GM12878 (cell line): ENCODE measurements around the gene PCDHB1. TPM values are rescaled to one million over a fixed set of nuclear protein-coding genes. Genes with fewer than 3 reads are reported as not detected.

Source experiments
- ATAC-seq: fragments of 200-7000 bp; cut with Tn5 transposase; 3 replicates; pipeline ENCODE4 v1.9.1; 2020; ENCODE audit warnings: mild to moderate bottlenecking, moderate library complexity
- BruUV-seq: library from RNA; stranded (reverse); fragments of 400-500 nt; replicated peaks from 2 replicates; lab custom pipeline; 2021; lab: Mats Ljungman, UMichigan
- CTCF ChIA-PET: fragments of 300-600 bp; sonication (Branson Sonifier 250); formaldehyde crosslinking; extraction: SDS; loops from one replicate; lab custom pipeline; 2021; ENCODE audit warnings: inconsistent platforms; lab: Yijun Ruan, JAX
- POLR2A ChIA-PET: fragments of 350-600 bp; formaldehyde crosslinking; extraction: SDS; loops from one replicate; lab custom pipeline; 2021; ENCODE audit warnings: inconsistent platforms; lab: Charles Lee
- RAD21 ChIA-PET: fragments of 300-600 bp; sonication (Branson Sonifier 250); formaldehyde crosslinking; loops from one replicate; lab custom pipeline; 2023; ENCODE audit warnings: antibody characterized with exemption; ENCODE audit not compliant: unreplicated experiment; lab: Charles Lee
- SMC1A ChIA-PET: fragments of 300-600 bp; sonication (Branson Sonifier 250); formaldehyde crosslinking; loops from one replicate; lab custom pipeline; 2023; ENCODE audit not compliant: unreplicated experiment, uncharacterized antibody; lab: Charles Lee
- DNase-seq: peaks from one replicate; pipeline ENCODE4 v3.0.0-alpha.2; 2011; ENCODE audit warnings: low read depth, low spot score
- FAIRE-seq: peaks from 3 replicates; lab custom pipeline; 2011; peaks lifted over from hg19 to GRCh38; lab: Jason Lieb, UNC
- H2AFZ ChIP-seq: 2 replicates; pipeline ENCODE4 v1.6.0; 2011; ENCODE audit warnings: low read depth, low read length, control low read depth; ENCODE audit not compliant: control insufficient read depth
- H3K27ac ChIP-seq: 2 replicates; pipeline ENCODE4 v1.5.1; 2011; ENCODE audit warnings: control low read depth; ENCODE audit not compliant: control insufficient read depth, insufficient read depth
- H3K27me3 ChIP-seq, 2 experiments: replicated peaks in 1 of 2; 2 replicates each; pipeline versions ENCODE4 v1.6.0 to v1.6.1; 2011; ENCODE audit warnings: low read length in 1 of 2; ENCODE audit not compliant: control insufficient read depth in 2 of 2, insufficient read depth in 2 of 2
- H3K36me3 ChIP-seq, 2 experiments: 2 replicates each; pipeline ENCODE4 v1.5.1; 2011; ENCODE audit warnings: low read length in 1 of 2; ENCODE audit not compliant: control insufficient read depth in 2 of 2, insufficient read depth in 2 of 2
- H3K4me1 ChIP-seq: 2 replicates; pipeline ENCODE4 v1.6.1; 2011; ENCODE audit warnings: mild to moderate bottlenecking, low read length, moderate library complexity, mixed read lengths; ENCODE audit not compliant: control insufficient read depth, insufficient read depth
- H3K4me2 ChIP-seq: 2 replicates; pipeline ENCODE4 v1.6.0; 2011; ENCODE audit warnings: control low read depth; ENCODE audit not compliant: control insufficient read depth, insufficient read depth
- H3K4me3 ChIP-seq: fragments of 200-600 bp; sonication (generic); 2 replicates; pipeline ENCODE4 v1.5.1; 2016
- H3K79me2 ChIP-seq: 2 replicates; pipeline ENCODE4 v1.6.0; 2011; ENCODE audit warnings: low read length; ENCODE audit not compliant: control insufficient read depth, insufficient read depth
- H3K9ac ChIP-seq: 2 replicates; pipeline ENCODE4 v1.8.0; 2011; ENCODE audit warnings: low read length, control low read depth, mixed read lengths; ENCODE audit not compliant: control insufficient read depth, insufficient read depth
- H3K9me3 ChIP-seq: replicated peaks from 3 replicates; pipeline ENCODE4 v1.5.1; 2011; ENCODE audit warnings: mild to moderate bottlenecking, low read length; ENCODE audit not compliant: control insufficient read depth, insufficient read depth
- H4K20me1 ChIP-seq: 2 replicates; pipeline ENCODE4 v1.6.0; 2011; ENCODE audit not compliant: control insufficient read depth, insufficient read depth
- ASH2L ChIP-seq: fragments of 300-600, 200-600 bp; sonication (generic); IDR thresholded peaks from 2 replicates; pipeline ENCODE4 v1.6.1; 2017; ENCODE audit warnings: low read depth, mild to moderate bottlenecking, borderline replicate concordance
- CEBPB ChIP-seq, 2 experiments: fragments of 150-350 bp in 1 of 2; IDR thresholded peaks; 2 replicates each; pipeline ENCODE4 v1.6.1; 2012 to 2014; ENCODE audit warnings: low read depth in 2 of 2, low read length in 2 of 2, borderline replicate concordance in 1 of 2, inconsistent platforms in 1 of 2
- CREM ChIP-seq: IDR thresholded peaks from 2 replicates; pipeline ENCODE4 v1.6.1; 2014; ENCODE audit warnings: antibody characterized with exemption, low read depth
- E2F4 ChIP-seq: IDR thresholded peaks from 2 replicates; pipeline ENCODE4 v1.6.1; 2012; ENCODE audit warnings: low read depth, low read length, improper control_type of control experiment
- EGR1 ChIP-seq, 2 experiments: IDR thresholded peaks; 1 replicate in 1 of 2; 2 replicates in 1 of 2; pipeline ENCODE4 v1.6.1; 2011 to 2012; ENCODE audit warnings: low read depth in 2 of 2, low read length in 2 of 2, borderline replicate concordance in 1 of 2, mild to moderate bottlenecking in 1 of 2, moderate library complexity in 1 of 2
- FOXK2 ChIP-seq: fragments of 450-650 bp; IDR thresholded peaks from 2 replicates; pipeline ENCODE4 v1.6.1; 2017; ENCODE audit warnings: mild to moderate bottlenecking, moderate library complexity
- LARP7 ChIP-seq: fragments of 450-650 bp; IDR thresholded peaks from 2 replicates; pipeline ENCODE4 v1.6.1; 2017; ENCODE audit warnings: mild to moderate bottlenecking
- MEF2A ChIP-seq: IDR thresholded peaks from 2 replicates; pipeline ENCODE4 v1.6.1; 2011; ENCODE audit warnings: low read depth, mild to moderate bottlenecking, low read length, moderate library complexity; ENCODE audit not compliant: insufficient read depth
- NR2C1 ChIP-seq: fragments of 450-650 bp; IDR thresholded peaks from 2 replicates; pipeline ENCODE4 v1.6.1; 2017; ENCODE audit warnings: antibody characterized with exemption, mild to moderate bottlenecking, moderate library complexity
- PAX8 ChIP-seq: fragments of 450-650 bp; IDR thresholded peaks from 2 replicates; pipeline ENCODE4 v1.6.1; 2017; ENCODE audit warnings: mild to moderate bottlenecking, moderate library complexity
- WRNIP1 ChIP-seq: IDR thresholded peaks from 2 replicates; pipeline ENCODE4 v1.6.1; 2011; ENCODE audit warnings: low read depth, low read length, improper control_type of control experiment, borderline replicate concordance
- WGBS: methylation state at CpG from one replicate; pipeline ENCODE4 v1.1.6; 2016; ENCODE audit warnings: low lambda C conversion rate; ENCODE audit not compliant: insufficient replicate concordance, insufficient coverage; ENCODE audit errors: missing lambda C conversion rate; 5-methylcytosine and 5-hydroxymethylcytosine counted together
- in situ Hi-C: fragments of 300-500 bp; cut with MboI; formaldehyde crosslinking; loops from 9 replicates; pipeline ENCODE4 v1.14.3; 2018; ENCODE audit warnings: mixed read lengths
- intact Hi-C: fragments of 100-400 bp; cut with micrococcal nuclease; formaldehyde crosslinking; loops from one replicate; pipeline ENCODE4 v1.14.2; 2022; ENCODE audit not compliant: unreplicated experiment
- polyA plus RNA-seq, 11 experiments: library from polyadenylated mRNA; depleted of rRNA in 4 of 11; unstranded in 6 of 11; stranded (reverse) in 5 of 11; fragments of >200 nt; fragmentation: Nextera tagmentation in 4 of 11; fragmentation: Illumina TruSeq in 1 of 11; extraction: Ambion mirVana in 4 of 11; extraction: Trizol in 1 of 11; gene quantifications; 1 replicate in 1 of 11; 2 replicates in 10 of 11; pipeline versions ENCODE4 v1.2.1 to v1.2.3, GENCODE V29; 2011 to 2016; ENCODE audit warnings: inconsistent platforms in 2 of 11, missing spikeins in 2 of 11, low read depth in 1 of 11
- total RNA-seq, 4 experiments: library from RNA; depleted of rRNA in 3 of 4; stranded (reverse); fragments of >200 nt in 3 of 4; fragmentation: Illumina TruSeq in 1 of 4; extraction: Trizol in 1 of 4; gene quantifications; 2 replicates each; pipeline versions ENCODE4 v1.2.1 to v1.2.3, GENCODE V29; 2013 to 2021
- TF ChIP-seq, protein P1 (sequence below): fragments of 450-650 bp; IDR thresholded peaks from 2 replicates; pipeline ENCODE4 v1.6.1; 2014; ENCODE audit warnings: mild to moderate bottlenecking
- TF ChIP-seq, protein P2 (sequence below): IDR thresholded peaks from 2 replicates; pipeline ENCODE4 v1.6.1; 2011; ENCODE audit warnings: mild to moderate bottlenecking, low read depth, low read length, moderate library complexity; ENCODE audit not compliant: insufficient replicate concordance

The PCDHB1 gene
- total and polyA plus RNA-seq, 10 of the 15 experiments (the other 5 are each of a cell fraction or from before 2014, with no cell fraction given): not detected

DNA sequence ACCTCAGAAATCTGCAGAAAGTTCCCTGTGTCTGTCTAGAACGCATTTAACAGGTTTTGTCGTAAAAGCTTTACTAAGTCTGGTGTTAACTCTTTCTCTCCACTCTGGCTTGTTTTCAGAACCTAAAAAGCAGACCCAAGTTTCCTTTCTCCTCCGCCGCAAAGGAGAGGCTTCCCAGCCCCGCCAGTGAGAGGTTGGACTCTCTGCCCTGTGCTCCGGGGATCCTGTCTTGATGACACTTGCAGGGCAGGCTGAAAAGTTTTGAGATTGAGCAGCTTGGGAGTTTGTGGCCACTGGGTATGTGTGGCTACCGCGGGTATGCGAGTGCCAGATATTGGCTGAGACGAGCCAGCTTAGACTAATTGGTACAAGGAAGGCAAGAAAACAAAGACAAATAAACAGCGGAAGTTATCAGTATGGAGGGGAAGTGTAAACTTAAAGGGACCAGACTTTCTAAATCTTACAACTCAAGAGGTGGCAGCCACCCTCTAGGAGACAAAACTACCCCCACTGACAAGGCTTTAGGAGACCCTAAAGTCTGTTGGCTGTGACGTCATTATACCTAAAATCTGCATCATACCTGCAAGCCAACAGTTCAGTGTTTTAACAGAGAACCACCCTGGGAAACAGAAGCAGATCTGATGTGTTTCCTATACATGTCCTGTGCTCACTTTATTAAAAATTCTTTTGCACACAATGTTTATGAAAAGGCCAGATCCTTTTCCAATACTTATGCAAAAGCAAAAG is 41.0 kb upstream of the PCDHB1 start:
- ChIA-PET RAD21 (no interaction called here), CTCF (no interaction called here), POLR2A (no interaction called here), SMC1A (no interaction called here)
- no peaks in the 10 kb centered on the region for H3K36me3 ChIP-seq
- ATAC-seq: no peak
- no peak overlapping the region for H3K27ac ChIP-seq
- H2AFZ ChIP-seq: no peak overlapping the region
- DNase-seq: no peak
- no peaks in the 10 kb centered on the region for H3K27me3 ChIP-seq
- no TSS peak for BruUV-seq
- no peaks in the 10 kb centered on the region for H4K20me1 ChIP-seq
- H3K4me1 ChIP-seq: no peaks in the 10 kb centered on the region
- no peak overlapping the region for H3K4me3 ChIP-seq
- intact Hi-C loops: no loop called here
- no peak overlapping the region for H3K4me2 ChIP-seq
- H3K9ac ChIP-seq: no peak overlapping the region
- in situ Hi-C loops: no loop called here
- no peak for FAIRE-seq
- H3K9me3 ChIP-seq: no peaks in the 10 kb centered on the region
- TF ChIP-seq E2F4 (no peak), ASH2L (no peak), WRNIP1 (no peak), CEBPB (IDR thresholded peaks at IDR 0.05; ENCODE audit: borderline replicate concordance in 1 of 2, low read depth in 2 of 2, low read length in 2 of 2) (no peak), FOXK2 (no peak), PAX8 (no peak), EGR1 (IDR thresholded peaks at IDR 0.05; ENCODE audit: borderline replicate concordance in 1 of 2, low read depth in 2 of 2, low read length in 2 of 2) (no peak), NR2C1 (no peak), CREM (no peak), LARP7 (no peak), MEF2A (no peak)
- TF ChIP-seq, protein P1, sequence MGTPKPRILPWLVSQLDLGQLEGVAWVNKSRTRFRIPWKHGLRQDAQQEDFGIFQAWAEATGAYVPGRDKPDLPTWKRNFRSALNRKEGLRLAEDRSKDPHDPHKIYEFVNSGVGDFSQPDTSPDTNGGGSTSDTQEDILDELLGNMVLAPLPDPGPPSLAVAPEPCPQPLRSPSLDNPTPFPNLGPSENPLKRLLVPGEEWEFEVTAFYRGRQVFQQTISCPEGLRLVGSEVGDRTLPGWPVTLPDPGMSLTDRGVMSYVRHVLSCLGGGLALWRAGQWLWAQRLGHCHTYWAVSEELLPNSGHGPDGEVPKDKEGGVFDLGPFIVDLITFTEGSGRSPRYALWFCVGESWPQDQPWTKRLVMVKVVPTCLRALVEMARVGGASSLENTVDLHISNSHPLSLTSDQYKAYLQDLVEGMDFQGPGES: no peak
- TF ChIP-seq, protein P2, sequence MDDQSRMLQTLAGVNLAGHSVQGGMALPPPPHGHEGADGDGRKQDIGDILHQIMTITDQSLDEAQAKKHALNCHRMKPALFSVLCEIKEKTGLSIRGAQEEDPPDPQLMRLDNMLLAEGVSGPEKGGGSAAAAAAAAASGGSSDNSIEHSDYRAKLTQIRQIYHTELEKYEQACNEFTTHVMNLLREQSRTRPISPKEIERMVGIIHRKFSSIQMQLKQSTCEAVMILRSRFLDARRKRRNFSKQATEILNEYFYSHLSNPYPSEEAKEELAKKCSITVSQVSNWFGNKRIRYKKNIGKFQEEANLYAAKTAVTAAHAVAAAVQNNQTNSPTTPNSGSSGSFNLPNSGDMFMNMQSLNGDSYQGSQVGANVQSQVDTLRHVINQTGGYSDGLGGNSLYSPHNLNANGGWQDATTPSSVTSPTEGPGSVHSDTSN: no peak
- H3K79me2 ChIP-seq: no peaks in the 10 kb centered on the region
- WGBS: 26% methylated on average over 12 of the region's 12 CpGs
